ENCODE data around the gene IGF2BP2. TPM values are rescaled to one million over a fixed set of nuclear protein-coding genes. Genes with fewer than 3 reads are reported as not detected.
A peak's percentile ranks its signal among the peaks of the same experiment; 100 is the strongest.
"Not testable (repeated sequence)": the region's sequence is repeated elsewhere in the genome, so short reads cannot be mapped to it uniquely, and the experiment has no call there.

The IGF2BP2 gene
- total RNA-seq, 1 experiment from 2014 or later = 133 TPM

DNA sequence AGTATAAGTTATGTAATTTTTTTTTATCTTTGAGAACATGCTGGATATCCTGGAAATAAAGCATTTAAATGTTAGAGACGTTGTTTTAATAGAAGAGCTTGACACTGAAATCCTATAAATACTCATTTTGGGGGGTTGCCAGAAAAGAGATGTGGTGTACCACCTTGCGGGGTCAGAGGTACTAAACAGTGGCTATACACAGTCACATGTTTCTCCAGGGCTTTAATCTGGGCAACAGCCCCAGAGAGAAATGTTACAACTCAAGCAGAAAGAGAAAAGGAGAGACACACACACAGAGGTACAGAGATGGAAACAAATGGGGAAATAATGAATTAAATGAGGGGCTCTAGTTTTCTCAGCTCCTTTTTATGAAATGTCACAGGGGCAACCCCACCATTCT is 124.9 kb downstream of the IGF2BP2 start (continued):
- TF ChIP-seq ZNF219 (CRISPR knock-in tag; IDR thresholded peaks at IDR 0.05; ENCODE audit: borderline replicate concordance) = no peak

GRCh38 chr3:185697228-185697627 is 127.6 kb downstream of the IGF2BP2 start:
- H3K36me3 Mint-ChIP-seq; H3K9me3 Mint-ChIP-seq; CTCF ChIA-PET; H3K4me3 Mint-ChIP-seq; ATAC-seq; H3K27me3 Mint-ChIP-seq (ENCODE audit: low read depth); DNase-seq (ENCODE audit: low spot score); POLR2A ChIA-PET; H3K27ac Mint-ChIP-seq: not testable (repeated sequence)
- peaks cover 15% of the 10 kb centered on the region for H3K4me1 Mint-ChIP-seq

- no peak overlapping the region for H3K4me3 Mint-ChIP-seq
- H3K27me3 Mint-ChIP-seq (ENCODE audit: low read depth) = no peaks in the 10 kb centered on the region
- peaks cover 10% of the 10 kb centered on the region for H3K36me3 Mint-ChIP-seq
- no peaks in the 10 kb centered on the region for H3K9me3 Mint-ChIP-seq
- no peak for TF ChIP-seq TP53 (CRISPR knock-in tag; IDR thresholded peaks at IDR 0.05)
- no peak for TF ChIP-seq ZNF317 (CRISPR knock-in tag; IDR thresholded peaks at IDR 0.05; ENCODE audit: borderline replicate concordance, low read depth)
- TF ChIP-seq NR2C2 (CRISPR knock-in tag; IDR thresholded peaks at IDR 0.05) = no peak
- TF ChIP-seq, protein P1, sequence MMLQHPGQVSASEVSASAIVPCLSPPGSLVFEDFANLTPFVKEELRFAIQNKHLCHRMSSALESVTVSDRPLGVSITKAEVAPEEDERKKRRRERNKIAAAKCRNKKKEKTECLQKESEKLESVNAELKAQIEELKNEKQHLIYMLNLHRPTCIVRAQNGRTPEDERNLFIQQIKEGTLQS (CRISPR knock-in tag; conservative IDR thresholded peaks at IDR 0.05) = no peak
- TF ChIP-seq, protein P2, sequence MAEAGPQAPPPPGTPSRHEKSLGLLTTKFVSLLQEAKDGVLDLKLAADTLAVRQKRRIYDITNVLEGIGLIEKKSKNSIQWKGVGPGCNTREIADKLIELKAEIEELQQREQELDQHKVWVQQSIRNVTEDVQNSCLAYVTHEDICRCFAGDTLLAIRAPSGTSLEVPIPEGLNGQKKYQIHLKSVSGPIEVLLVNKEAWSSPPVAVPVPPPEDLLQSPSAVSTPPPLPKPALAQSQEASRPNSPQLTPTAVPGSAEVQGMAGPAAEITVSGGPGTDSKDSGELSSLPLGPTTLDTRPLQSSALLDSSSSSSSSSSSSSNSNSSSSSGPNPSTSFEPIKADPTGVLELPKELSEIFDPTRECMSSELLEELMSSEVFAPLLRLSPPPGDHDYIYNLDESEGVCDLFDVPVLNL (CRISPR knock-in tag; IDR thresholded peaks at IDR 0.05; ENCODE audit: borderline replicate concordance, low read depth) = no peak
- no peak for TF ChIP-seq CDX4 (CRISPR knock-in tag; IDR thresholded peaks at IDR 0.05; ENCODE audit: borderline replicate concordance)
- TF ChIP-seq SP1 (CRISPR knock-in tag; conservative IDR thresholded peaks at IDR 0.05) = no peak
- TF ChIP-seq, protein P3, sequence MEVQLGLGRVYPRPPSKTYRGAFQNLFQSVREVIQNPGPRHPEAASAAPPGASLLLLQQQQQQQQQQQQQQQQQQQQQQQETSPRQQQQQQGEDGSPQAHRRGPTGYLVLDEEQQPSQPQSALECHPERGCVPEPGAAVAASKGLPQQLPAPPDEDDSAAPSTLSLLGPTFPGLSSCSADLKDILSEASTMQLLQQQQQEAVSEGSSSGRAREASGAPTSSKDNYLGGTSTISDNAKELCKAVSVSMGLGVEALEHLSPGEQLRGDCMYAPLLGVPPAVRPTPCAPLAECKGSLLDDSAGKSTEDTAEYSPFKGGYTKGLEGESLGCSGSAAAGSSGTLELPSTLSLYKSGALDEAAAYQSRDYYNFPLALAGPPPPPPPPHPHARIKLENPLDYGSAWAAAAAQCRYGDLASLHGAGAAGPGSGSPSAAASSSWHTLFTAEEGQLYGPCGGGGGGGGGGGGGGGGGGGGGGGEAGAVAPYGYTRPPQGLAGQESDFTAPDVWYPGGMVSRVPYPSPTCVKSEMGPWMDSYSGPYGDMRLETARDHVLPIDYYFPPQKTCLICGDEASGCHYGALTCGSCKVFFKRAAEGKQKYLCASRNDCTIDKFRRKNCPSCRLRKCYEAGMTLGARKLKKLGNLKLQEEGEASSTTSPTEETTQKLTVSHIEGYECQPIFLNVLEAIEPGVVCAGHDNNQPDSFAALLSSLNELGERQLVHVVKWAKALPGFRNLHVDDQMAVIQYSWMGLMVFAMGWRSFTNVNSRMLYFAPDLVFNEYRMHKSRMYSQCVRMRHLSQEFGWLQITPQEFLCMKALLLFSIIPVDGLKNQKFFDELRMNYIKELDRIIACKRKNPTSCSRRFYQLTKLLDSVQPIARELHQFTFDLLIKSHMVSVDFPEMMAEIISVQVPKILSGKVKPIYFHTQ (CRISPR knock-in tag; IDR thresholded peaks at IDR 0.05) = no peak
- no peak for TF ChIP-seq FOXJ3 (CRISPR knock-in tag; IDR thresholded peaks at IDR 0.05; ENCODE audit: borderline replicate concordance)
- TF ChIP-seq, protein P4, sequence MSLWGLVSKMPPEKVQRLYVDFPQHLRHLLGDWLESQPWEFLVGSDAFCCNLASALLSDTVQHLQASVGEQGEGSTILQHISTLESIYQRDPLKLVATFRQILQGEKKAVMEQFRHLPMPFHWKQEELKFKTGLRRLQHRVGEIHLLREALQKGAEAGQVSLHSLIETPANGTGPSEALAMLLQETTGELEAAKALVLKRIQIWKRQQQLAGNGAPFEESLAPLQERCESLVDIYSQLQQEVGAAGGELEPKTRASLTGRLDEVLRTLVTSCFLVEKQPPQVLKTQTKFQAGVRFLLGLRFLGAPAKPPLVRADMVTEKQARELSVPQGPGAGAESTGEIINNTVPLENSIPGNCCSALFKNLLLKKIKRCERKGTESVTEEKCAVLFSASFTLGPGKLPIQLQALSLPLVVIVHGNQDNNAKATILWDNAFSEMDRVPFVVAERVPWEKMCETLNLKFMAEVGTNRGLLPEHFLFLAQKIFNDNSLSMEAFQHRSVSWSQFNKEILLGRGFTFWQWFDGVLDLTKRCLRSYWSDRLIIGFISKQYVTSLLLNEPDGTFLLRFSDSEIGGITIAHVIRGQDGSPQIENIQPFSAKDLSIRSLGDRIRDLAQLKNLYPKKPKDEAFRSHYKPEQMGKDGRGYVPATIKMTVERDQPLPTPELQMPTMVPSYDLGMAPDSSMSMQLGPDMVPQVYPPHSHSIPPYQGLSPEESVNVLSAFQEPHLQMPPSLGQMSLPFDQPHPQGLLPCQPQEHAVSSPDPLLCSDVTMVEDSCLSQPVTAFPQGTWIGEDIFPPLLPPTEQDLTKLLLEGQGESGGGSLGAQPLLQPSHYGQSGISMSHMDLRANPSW (CRISPR knock-in tag; conservative IDR thresholded peaks at IDR 0.05; ENCODE audit: low read depth) = no peak
- no peak for TF ChIP-seq MAX (CRISPR knock-in tag; IDR thresholded peaks at IDR 0.05)
- no peak for TF ChIP-seq KAT7 (CRISPR knock-in tag; IDR thresholded peaks at IDR 0.05; ENCODE audit: borderline replicate concordance)
- TF ChIP-seq FOXP4 (CRISPR knock-in tag; IDR thresholded peaks at IDR 0.05) = no peak
- no peak for TF ChIP-seq JUN (CRISPR knock-in tag; IDR thresholded peaks at IDR 0.05)
- TF ChIP-seq MYBL2 (CRISPR knock-in tag; IDR thresholded peaks at IDR 0.05) = no peak
- ChIA-PET POLR2A (no interaction called here), CTCF (interaction anchor here (0.9 to 2.0 kb wide), 3 partner anchors 19 to 247 kb away, joined by 3 to 11 read pairs (median 4); no protein-coding TSS in a partner anchor)
- DNase-seq (ENCODE audit: low spot score) (no peak), ATAC-seq (no peak)
- peak overlapping the region; percentile 51; the same call in 1 of the 2 replicates for H3K27ac Mint-ChIP-seq
- peaks cover 5% of the 10 kb centered on the region for H3K4me1 Mint-ChIP-seq
These were observed 128.8 kb downstream of the IGF2BP2 start for GRCh38 chr3:185696039-185696438.

Measured in WTC11 (cell line).